Sigmoid colon (tissue), 3 donors: Measurements from ENCODE around the gene CEP250.

ENCODE experiments used
- POLR2A ChIP-seq, 2 donors: fragments of 450-650 bp; IDR thresholded peaks; one replicate each; pipeline ENCODE4 v1.6.1; 2016; ENCODE audit warnings: antibody characterized with exemption in 2 of 2, mild to moderate bottlenecking in 2 of 2, moderate library complexity in 2 of 2
- TF ChIP-seq, protein P1 (sequence below), 4 experiments: fragments of 450-650 bp in 3 of 4; fragments of 200-600 bp in 1 of 4; IDR thresholded peaks; one replicate each; pipeline ENCODE4 v1.5.1; 2016 to 2019; ENCODE audit warnings: antibody characterized with exemption in 4 of 4, mild to moderate bottlenecking in 3 of 4, moderate library complexity in 2 of 4

GRCh38 chr20:35541783-35542662, 86.6 kb downstream of the CEP250 start, which contains the start of gene ERGIC3:
- TF ChIP-seq, protein P1, sequence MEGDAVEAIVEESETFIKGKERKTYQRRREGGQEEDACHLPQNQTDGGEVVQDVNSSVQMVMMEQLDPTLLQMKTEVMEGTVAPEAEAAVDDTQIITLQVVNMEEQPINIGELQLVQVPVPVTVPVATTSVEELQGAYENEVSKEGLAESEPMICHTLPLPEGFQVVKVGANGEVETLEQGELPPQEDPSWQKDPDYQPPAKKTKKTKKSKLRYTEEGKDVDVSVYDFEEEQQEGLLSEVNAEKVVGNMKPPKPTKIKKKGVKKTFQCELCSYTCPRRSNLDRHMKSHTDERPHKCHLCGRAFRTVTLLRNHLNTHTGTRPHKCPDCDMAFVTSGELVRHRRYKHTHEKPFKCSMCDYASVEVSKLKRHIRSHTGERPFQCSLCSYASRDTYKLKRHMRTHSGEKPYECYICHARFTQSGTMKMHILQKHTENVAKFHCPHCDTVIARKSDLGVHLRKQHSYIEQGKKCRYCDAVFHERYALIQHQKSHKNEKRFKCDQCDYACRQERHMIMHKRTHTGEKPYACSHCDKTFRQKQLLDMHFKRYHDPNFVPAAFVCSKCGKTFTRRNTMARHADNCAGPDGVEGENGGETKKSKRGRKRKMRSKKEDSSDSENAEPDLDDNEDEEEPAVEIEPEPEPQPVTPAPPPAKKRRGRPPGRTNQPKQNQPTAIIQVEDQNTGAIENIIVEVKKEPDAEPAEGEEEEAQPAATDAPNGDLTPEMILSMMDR (IDR thresholded peaks at IDR 0.05): no peak
- TF ChIP-seq POLR2A (IDR thresholded peaks at IDR 0.05): peak in 1 of 2 donors; percentile 20
